HCT116 (cell line): ENCODE measurements around the gene PHKB. TPM values are rescaled to one million over a fixed set of nuclear protein-coding genes. Genes with fewer than 3 reads are reported as not detected.

Experiments
- ATAC-seq: fragments of 200-7000 bp; cut with Tn5 transposase; 2 replicates; pipeline ENCODE4 v1.9.1; 2020; ENCODE audit warnings: mild to moderate bottlenecking, moderate library complexity
- BruUV-seq: library from RNA; stranded (reverse); fragments of 400-500 nt; replicated peaks from 2 replicates; lab custom pipeline; 2021; lab: Mats Ljungman, UMichigan
- CTCF ChIA-PET: fragments of 300-600 bp; sonication (Branson Sonifier 250); formaldehyde crosslinking; loops from one replicate; lab custom pipeline; 2021; ENCODE audit warnings: antibody characterized with exemption; lab: Charles Lee
- POLR2A ChIA-PET: fragments of 300-600, 350-600 bp; sonication (Branson Sonifier 250); formaldehyde crosslinking; loops from one replicate; lab custom pipeline; 2021; ENCODE audit warnings: antibody characterized with exemption; lab: Charles Lee
- RAD21 ChIA-PET, 2 experiments: fragments of 300-600 bp; sonication (Branson Sonifier 250); formaldehyde crosslinking; loops; one replicate each; lab custom pipeline; 2023; ENCODE audit warnings: low total read pairs in 2 of 2; ENCODE audit not compliant: uncharacterized antibody in 2 of 2, unreplicated experiment in 2 of 2, low non-redundant PET in 1 of 2; lab: Charles Lee
- DNase-seq: peaks from one replicate; pipeline ENCODE4 v3.0.0-alpha.2; 2010; ENCODE audit warnings: low read depth, low spot score
- H2AFZ ChIP-seq: fragments of 200-600 bp; shearing (Covaris generic), sonication (generic); 2 replicates; pipeline ENCODE4 v1.6.1; 2017; ENCODE audit warnings: low read depth, mixed run types, mixed read lengths, antibody characterized with exemption, low read length; ENCODE audit not compliant: poor library complexity, severe bottlenecking
- H3K27ac ChIP-seq: 2 replicates; pipeline ENCODE4 v1.5.1; 2012; ENCODE audit warnings: low read depth, low read length
- H3K27me3 ChIP-seq: fragments of 200-600 bp; sonication (generic); 2 replicates; pipeline ENCODE4 v1.6.1; 2016; ENCODE audit warnings: mixed run types, low read length, mixed read lengths; ENCODE audit not compliant: insufficient read depth
- H3K36me3 ChIP-seq, 2 experiments: fragments of 200-500 bp in 1 of 2; fragments of 200-600 bp in 1 of 2; sonication (Bioruptor generic) in 1 of 2; sonication (generic) in 1 of 2; 2 replicates each; pipeline versions ENCODE4 v1.5.1 to v1.6.1; 2014 to 2016; ENCODE audit warnings: low read length in 2 of 2, inconsistent platforms in 1 of 2, mixed read lengths in 1 of 2, mixed run types in 1 of 2; ENCODE audit not compliant: insufficient read depth in 2 of 2, control insufficient read depth in 1 of 2
- H3K4me1 ChIP-seq, 2 experiments: fragments of 200-600 bp in 1 of 2; sonication (generic) in 1 of 2; 2 replicates each; pipeline versions ENCODE4 v1.5.1 to v1.6.1; 2012 to 2017; ENCODE audit warnings: low read length in 2 of 2, inconsistent platforms in 1 of 2, mild to moderate bottlenecking in 1 of 2, mixed read lengths in 1 of 2, mixed run types in 1 of 2, moderate library complexity in 1 of 2; ENCODE audit not compliant: insufficient read depth in 2 of 2, control insufficient read depth in 1 of 2
- H3K4me2 ChIP-seq: fragments of 200-600 bp; sonication (generic); 2 replicates; pipeline ENCODE4 v1.6.1; 2017; ENCODE audit warnings: mixed run types, low read length, mixed read lengths
- H3K4me3 ChIP-seq, 2 experiments: fragments of 200-600 bp in 1 of 2; sonication (generic) in 1 of 2; replicated peaks in 1 of 2; 2 replicates each; pipeline ENCODE4 v1.5.1; 2011 to 2016; ENCODE audit warnings: low read length in 2 of 2, control low read depth in 1 of 2, low read depth in 1 of 2, mild to moderate bottlenecking in 1 of 2, mixed read lengths in 1 of 2, mixed run types in 1 of 2
- H3K79me2 ChIP-seq: fragments of 200-600 bp; sonication (generic); 2 replicates; pipeline ENCODE4 v1.6.1; 2017; ENCODE audit warnings: mild to moderate bottlenecking, mixed run types, low read length, moderate library complexity, mixed read lengths; ENCODE audit not compliant: insufficient read depth
- H3K9ac ChIP-seq: fragments of 200-600 bp; sonication (generic); 2 replicates; pipeline ENCODE4 v1.6.1; 2016; ENCODE audit warnings: low read length, mixed read lengths
- H3K9me2 ChIP-seq: fragments of 200-600 bp; sonication (generic), shearing (Covaris generic); 2 replicates; pipeline ENCODE4 v1.6.1; 2017; ENCODE audit warnings: mixed run types, mild to moderate bottlenecking, moderate library complexity; ENCODE audit not compliant: insufficient read depth
- H3K9me3 ChIP-seq, 2 experiments: fragments of 200-500 bp in 1 of 2; fragments of 200-600 bp in 1 of 2; sonication (Bioruptor generic) in 1 of 2; sonication (generic) in 1 of 2; 2 replicates each; pipeline ENCODE4 v1.6.1; 2014 to 2017; ENCODE audit warnings: low read length in 2 of 2, mixed read lengths in 2 of 2, inconsistent platforms in 1 of 2, low read depth in 1 of 2, mild to moderate bottlenecking in 1 of 2, mixed run types in 1 of 2, moderate library complexity in 1 of 2; ENCODE audit not compliant: control insufficient read depth in 1 of 2, insufficient read depth in 1 of 2
- H4K20me1 ChIP-seq: fragments of 200-600 bp; sonication (generic), shearing (Covaris generic); 2 replicates; pipeline ENCODE4 v1.6.1; 2017; ENCODE audit warnings: mixed run types, mild to moderate bottlenecking, moderate library complexity; ENCODE audit not compliant: insufficient read depth
- ATF3 ChIP-seq: IDR thresholded peaks from 2 replicates; pipeline ENCODE4 v1.6.1; 2012
- CBX3 ChIP-seq: IDR thresholded peaks from 2 replicates; pipeline ENCODE4 v1.6.1; 2012; ENCODE audit warnings: low read depth
- EGR1 ChIP-seq: IDR thresholded peaks from 2 replicates; pipeline ENCODE4 v1.6.1; 2012; ENCODE audit warnings: low read depth
- ELF1 ChIP-seq: IDR thresholded peaks from 2 replicates; pipeline ENCODE4 v1.6.1; 2012; ENCODE audit warnings: low read depth, borderline replicate concordance
- EZH2 ChIP-seq: fragments of 200-600 bp; sonication (generic); IDR thresholded peaks from 2 replicates; pipeline ENCODE4 v1.6.1; 2017; ENCODE audit warnings: antibody characterized with exemption, mixed run types
- JUND ChIP-seq: IDR thresholded peaks from 2 replicates; pipeline ENCODE4 v1.6.1; 2012
- REST ChIP-seq: IDR thresholded peaks from 2 replicates; pipeline ENCODE4 v1.6.1; 2012; ENCODE audit warnings: low read depth
- YY1 ChIP-seq: IDR thresholded peaks from 2 replicates; pipeline ENCODE4 v1.6.1; 2011; ENCODE audit warnings: low read length, low read depth, moderate library complexity, mild to moderate bottlenecking; ENCODE audit not compliant: insufficient replicate concordance; ENCODE audit errors: extremely low read depth
- ZBTB33 ChIP-seq: IDR thresholded peaks from 2 replicates; pipeline ENCODE4 v1.6.1; 2011; ENCODE audit warnings: mild to moderate bottlenecking, low read length, moderate library complexity; ENCODE audit not compliant: insufficient replicate concordance; ENCODE audit errors: extremely low read depth
- ZNF274 ChIP-seq: fragments of 200-500 bp; sonication (Bioruptor generic); IDR thresholded peaks from 2 replicates; pipeline ENCODE4 v1.6.1; 2014; ENCODE audit warnings: mild to moderate bottlenecking, low read depth, low read length, inconsistent platforms
- intact Hi-C: fragments of 100-400 bp; cut with micrococcal nuclease; formaldehyde crosslinking; loops from 2 replicates; pipeline ENCODE4 v1.10.0; 2022
- total RNA-seq: library from RNA; stranded (reverse); gene quantifications from one replicate; pipeline ENCODE4 v1.2.1, GENCODE V29; 2021; ENCODE audit not compliant: unreplicated experiment

The PHKB gene
- total RNA-seq, 1 experiment from 2014 or later: 30.5 TPM

- no peak for DNase-seq
- Histone ChIP-seq H3K36me3 (no peaks in the 10 kb centered on the region), H3K4me3 (no peak overlapping the region), H3K9me2 (no peaks in the 10 kb centered on the region), H4K20me1 (no peaks in the 10 kb centered on the region), H3K4me2 (no peak overlapping the region), H3K27me3 (no peaks in the 10 kb centered on the region), H3K9ac (no peak overlapping the region), H2AFZ (no peak overlapping the region), H3K79me2 (no peaks in the 10 kb centered on the region), H3K27ac (no peak overlapping the region), H3K4me1 (peaks cover 0 to 7% of the 10 kb centered on the region in 2 experiments; a peak in 1 of 4 replicates), H3K9me3 (no peaks in the 10 kb centered on the region)
- intact Hi-C loops: no loop called here
- CTCF ChIA-PET: no interaction called here
- POLR2A ChIA-PET: no interaction called here
- no TSS peak for BruUV-seq
- ATAC-seq: no peak
- RAD21 ChIA-PET: no interaction called here
- TF ChIP-seq EGR1 (no peak), ELF1 (no peak), JUND (no peak)
Measured at GRCh38 chr16:47574091-47575054, 113.2 kb downstream of the PHKB start.

GRCh38 chr16:47577029-47577428, 115.9 kb downstream of the PHKB start:
- ChIA-PET CTCF (no interaction called here), POLR2A (no interaction called here), RAD21 (no interaction called here)
- Histone ChIP-seq H3K4me3 (no peak overlapping the region), H3K9me3 (no peaks in the 10 kb centered on the region), H3K4me1 (peaks cover 0 to 7% of the 10 kb centered on the region in 2 experiments; a peak in 1 of 4 replicates), H3K27ac (no peak overlapping the region), H3K27me3 (no peaks in the 10 kb centered on the region), H4K20me1 (no peaks in the 10 kb centered on the region), H3K9ac (no peak overlapping the region), H2AFZ (no peak overlapping the region), H3K4me2 (no peak overlapping the region), H3K9me2 (no peaks in the 10 kb centered on the region; the same call in 1 of the 2 replicates), H3K79me2 (no peaks in the 10 kb centered on the region), H3K36me3 (no peaks in the 10 kb centered on the region; a peak in 1 of 4 replicates)
- TF ChIP-seq CBX3: no peak
- no peak for TF ChIP-seq EZH2
- no peak for TF ChIP-seq ATF3
- TF ChIP-seq ZNF274: no peak
- TF ChIP-seq ZBTB33: no peak
- no peak for TF ChIP-seq YY1
- TF ChIP-seq REST: no peak
- intact Hi-C loops: no loop called here
- no peak for DNase-seq
- ATAC-seq: no peak
- no TSS peak for BruUV-seq
